IPS-15b (cell line): ENCODE results near the gene ZNF584.

Experiments
- H3K27me3 ChIP-seq: one replicate; pipeline ENCODE4 v1.6.1; 2013; ENCODE audit warnings: low read length; ENCODE audit not compliant: control insufficient read depth, insufficient read depth
- H3K36me3 ChIP-seq: one replicate; pipeline ENCODE4 v1.6.1; 2013; ENCODE audit warnings: low read length; ENCODE audit not compliant: control insufficient read depth, insufficient read depth
- H3K4me1 ChIP-seq: one replicate; pipeline ENCODE4 v1.6.1; 2013; ENCODE audit warnings: mild to moderate bottlenecking, low read length; ENCODE audit not compliant: control insufficient read depth, insufficient read depth
- H3K4me3 ChIP-seq: one replicate; pipeline ENCODE4 v1.5.1; 2013; ENCODE audit warnings: low read depth, low read length
- H3K9ac ChIP-seq: one replicate; pipeline ENCODE4 v1.6.1; 2013; ENCODE audit warnings: low read depth, mild to moderate bottlenecking, low read length
- H3K9me3 ChIP-seq: one replicate; pipeline ENCODE4 v1.6.1; 2013; ENCODE audit warnings: mild to moderate bottlenecking, low read length; ENCODE audit not compliant: control insufficient read depth, insufficient read depth

Gene ZNF584

DNA sequence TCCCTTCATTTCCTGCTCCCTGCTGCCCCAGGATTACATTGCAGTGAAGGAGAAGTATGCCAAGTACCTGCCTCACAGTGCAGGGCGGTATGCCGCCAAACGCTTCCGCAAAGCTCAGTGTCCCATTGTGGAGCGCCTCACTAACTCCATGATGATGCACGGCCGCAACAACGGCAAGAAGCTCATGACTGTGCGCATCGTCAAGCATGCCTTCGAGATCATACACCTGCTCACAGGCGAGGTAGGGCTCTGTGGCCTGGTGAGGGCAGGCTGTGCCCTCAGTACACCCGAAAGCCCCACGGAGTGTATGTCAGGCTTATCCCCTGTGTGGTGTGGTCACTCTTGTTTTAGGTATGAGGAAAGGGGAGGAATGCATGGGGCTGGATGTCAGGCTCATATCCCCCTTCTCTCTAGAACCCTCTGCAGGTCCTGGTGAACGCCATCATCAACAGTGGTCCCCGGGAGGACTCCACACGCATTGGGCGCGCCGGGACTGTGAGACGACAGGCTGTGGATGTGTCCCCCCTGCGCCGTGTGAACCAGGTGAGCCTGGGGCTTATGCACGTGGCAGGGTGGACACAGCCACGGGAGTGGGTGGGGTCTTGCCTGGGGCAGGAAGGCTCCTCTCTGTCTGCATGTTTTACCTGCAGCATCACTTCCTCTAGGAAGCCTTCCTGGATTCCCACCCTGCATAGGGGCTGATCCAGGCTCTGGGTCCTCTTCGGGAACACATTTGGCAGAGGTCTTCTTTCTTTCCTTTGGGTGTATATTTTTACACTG lies 15.3 kb upstream of the ZNF584 start:
- H3K27me3 ChIP-seq: peaks cover 14% of the 10 kb centered on the region
- no peak overlapping the region for H3K4me3 ChIP-seq
- H3K4me1 ChIP-seq: peaks cover 5% of the 10 kb centered on the region
- H3K36me3 ChIP-seq: peaks cover 53% of the 10 kb centered on the region
- no peak overlapping the region for H3K9ac ChIP-seq
- no peaks in the 10 kb centered on the region for H3K9me3 ChIP-seq

DNA sequence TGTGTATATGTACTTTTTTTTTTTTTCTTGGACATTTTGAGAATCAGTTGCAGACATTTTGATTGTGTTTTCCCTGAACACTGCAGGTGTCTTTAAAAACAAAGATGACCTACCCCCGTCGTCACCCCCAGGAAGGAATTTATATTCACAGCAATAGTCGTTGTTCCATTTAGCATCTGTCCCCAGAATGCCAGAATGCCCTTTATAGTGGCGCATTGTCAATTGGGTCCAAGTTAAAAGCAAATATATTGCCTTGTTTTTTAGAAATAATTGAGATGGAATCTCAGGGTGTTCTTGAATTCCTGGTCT lies 14.8 kb upstream of the ZNF584 start:
- Histone ChIP-seq H3K4me3 (no peak overlapping the region), H3K4me1 (peaks cover 2% of the 10 kb centered on the region), H3K9me3 (no peaks in the 10 kb centered on the region), H3K9ac (no peak overlapping the region), H3K36me3 (peaks cover 49% of the 10 kb centered on the region), H3K27me3 (peaks cover 17% of the 10 kb centered on the region)

DNA sequence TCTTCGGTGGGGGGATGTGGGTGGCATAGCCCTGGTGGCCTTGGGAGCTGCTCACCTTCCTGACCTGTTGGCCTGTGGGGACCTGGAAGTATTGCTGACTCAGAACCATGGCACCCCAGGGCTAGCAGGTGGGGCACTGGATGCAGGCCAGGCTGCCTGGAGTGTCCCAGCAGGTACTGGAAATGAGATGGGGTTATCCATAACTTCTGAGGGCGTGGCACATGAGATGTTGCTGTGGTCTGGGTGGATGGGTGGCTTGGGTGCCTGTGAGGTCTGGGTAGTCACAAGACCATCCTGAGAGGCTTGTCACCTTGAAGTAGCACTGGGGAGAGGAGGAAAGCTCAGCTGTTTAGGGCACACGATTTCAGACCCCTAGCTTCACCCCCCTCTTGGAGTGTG lies 13.6 kb upstream of the ZNF584 start:
- Histone ChIP-seq H3K4me1 (no peaks in the 10 kb centered on the region), H3K4me3 (no peak overlapping the region), H3K9ac (no peak overlapping the region), H3K36me3 (peaks cover 45% of the 10 kb centered on the region), H3K27me3 (peaks cover 17% of the 10 kb centered on the region), H3K9me3 (no peaks in the 10 kb centered on the region)

DNA sequence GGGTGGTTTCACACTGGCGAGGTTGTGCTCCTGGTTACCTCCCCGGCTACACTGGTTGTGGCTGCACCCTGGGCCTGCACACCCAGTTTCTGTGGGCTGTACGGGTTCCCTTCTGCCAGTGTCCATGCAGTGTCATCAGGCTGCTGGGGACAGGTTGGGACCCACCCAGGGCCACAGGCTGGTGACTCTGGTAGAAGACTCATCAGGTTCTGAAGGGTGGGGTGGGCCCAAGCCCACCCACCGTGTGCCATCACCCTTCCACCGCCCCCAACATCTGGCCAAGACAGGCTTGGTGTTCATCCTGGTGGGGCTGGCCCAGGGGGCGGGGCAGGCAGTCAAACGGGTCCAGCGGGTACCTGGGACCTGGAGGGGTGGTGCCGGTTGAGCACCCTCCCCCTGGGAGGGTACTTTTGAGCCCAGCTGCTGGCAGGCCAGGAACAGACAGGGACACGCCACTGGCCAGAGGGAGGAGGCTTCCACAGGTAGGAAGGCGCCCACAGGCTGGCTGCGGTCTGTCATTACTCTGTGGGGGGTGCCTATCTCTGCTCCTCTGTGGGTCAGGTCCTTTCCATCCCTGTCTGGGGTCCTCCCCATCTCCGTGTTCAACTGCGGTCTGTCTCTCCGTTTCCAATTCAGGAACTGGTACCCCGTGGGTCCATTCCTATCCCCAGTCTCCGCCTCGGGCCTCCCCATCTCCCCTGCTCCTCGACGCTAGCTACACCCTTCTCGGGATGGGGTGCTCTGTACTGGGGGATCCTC lies 13.1 kb upstream of the ZNF584 start, which contains the start of gene RNF225:
Gene RNF225, plus strand, starts transcription at position 437 of the 759 bp plus-strand sequence. CDS start 434 bp downstream, outside the sequence.
- H3K4me1 ChIP-seq: no peaks in the 10 kb centered on the region
- no peaks in the 10 kb centered on the region for H3K9me3 ChIP-seq
- H3K27me3 ChIP-seq: peaks cover 17% of the 10 kb centered on the region
- peak within 1 kb of the TSS; percentile 45 for H3K4me3 ChIP-seq
- peaks cover 41% of the 10 kb centered on the region for H3K36me3 ChIP-seq
- H3K9ac ChIP-seq: peak within 1 kb of the TSS; percentile 65

DNA sequence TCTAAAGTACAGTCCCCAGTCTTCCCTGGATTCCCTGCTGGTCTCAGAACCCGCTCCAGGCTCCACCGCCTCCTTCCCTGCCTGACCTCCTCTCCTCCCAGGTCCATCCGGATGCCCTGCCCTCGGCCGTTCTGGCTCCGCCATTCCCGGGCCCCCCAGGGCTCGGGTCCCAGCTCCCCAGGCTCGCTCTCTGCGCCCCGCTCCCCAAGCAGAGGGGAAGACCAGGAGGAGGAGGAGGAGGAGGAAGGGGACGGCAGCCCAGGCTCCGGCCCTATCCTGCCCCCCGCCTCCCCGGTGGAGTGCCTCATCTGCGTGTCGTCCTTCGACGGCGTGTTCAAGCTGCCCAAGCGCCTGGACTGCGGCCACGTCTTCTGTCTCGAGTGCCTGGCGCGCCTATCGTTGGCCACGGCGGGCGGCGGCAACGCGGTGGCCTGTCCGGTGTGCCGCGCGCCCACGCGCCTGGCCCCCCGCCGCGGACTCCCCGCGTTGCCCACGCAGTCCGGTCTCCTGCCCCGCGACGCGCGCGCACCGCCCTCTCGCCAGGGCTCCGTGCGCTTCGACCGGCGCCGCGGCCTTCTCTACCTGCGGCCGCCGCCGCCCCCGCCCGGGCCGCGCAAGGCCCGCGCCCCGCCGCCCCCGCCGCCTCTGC lies 12.3 kb upstream of the ZNF584 start:
- peak overlapping the region; percentile 45 for H3K4me3 ChIP-seq
- H3K36me3 ChIP-seq: peaks cover 35% of the 10 kb centered on the region
- peaks cover 20% of the 10 kb centered on the region for H3K27me3 ChIP-seq
- no peaks in the 10 kb centered on the region for H3K9me3 ChIP-seq
- peak overlapping the region; percentile 65 for H3K9ac ChIP-seq
- peaks cover 2% of the 10 kb centered on the region for H3K4me1 ChIP-seq

DNA sequence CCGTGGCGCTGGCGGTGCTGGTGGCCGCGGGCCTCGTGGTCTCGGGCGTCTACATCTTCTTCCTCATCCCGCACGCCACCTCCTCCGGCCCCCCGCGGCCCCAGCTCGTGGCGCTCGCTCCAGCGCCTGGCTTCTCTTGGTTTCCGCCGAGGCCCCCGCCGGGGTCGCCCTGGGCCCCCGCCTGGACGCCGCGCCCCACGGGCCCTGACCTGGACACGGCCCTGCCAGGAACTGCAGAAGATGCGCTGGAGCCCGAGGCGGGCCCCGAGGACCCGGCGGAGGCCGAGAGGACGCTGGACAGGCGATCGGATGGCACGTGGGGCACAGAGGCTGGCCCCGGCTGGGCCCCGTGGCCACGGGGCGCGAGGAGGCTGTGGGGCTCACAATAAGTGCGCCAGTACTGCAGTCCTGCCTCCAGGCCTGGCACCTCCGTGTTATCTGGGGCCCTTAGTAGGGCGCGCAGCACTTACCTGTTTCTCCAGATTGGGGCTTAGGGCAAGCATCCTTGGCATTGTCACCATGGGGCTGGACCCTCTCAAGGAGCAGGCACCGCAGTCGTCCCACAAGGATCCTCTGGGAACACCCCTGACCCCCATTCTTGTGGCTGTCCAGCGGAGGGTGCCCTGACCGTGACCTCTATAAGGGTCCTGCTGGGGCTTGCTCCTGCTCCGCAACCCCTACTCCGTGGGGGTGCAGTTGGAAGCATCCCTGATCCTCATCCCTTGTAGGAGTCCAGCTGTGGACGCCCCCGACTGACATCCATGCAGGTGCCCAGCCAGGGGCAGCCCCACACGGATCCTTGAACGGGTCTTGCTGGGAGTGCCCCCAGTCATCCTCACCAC lies 11.5 kb upstream of the ZNF584 start:
- Histone ChIP-seq H3K4me1 (peaks cover 2% of the 10 kb centered on the region), H3K9me3 (no peaks in the 10 kb centered on the region), H3K27me3 (peaks cover 20% of the 10 kb centered on the region), H3K36me3 (peaks cover 28% of the 10 kb centered on the region), H3K9ac (peak overlapping the region; percentile 37), H3K4me3 (peak overlapping the region; percentile 13)

GRCh38 chr19:58397533-58398037 lies 10.9 kb upstream of the ZNF584 start:
- H3K4me1 ChIP-seq: peaks cover 2% of the 10 kb centered on the region
- H3K36me3 ChIP-seq: peaks cover 24% of the 10 kb centered on the region
- H3K9me3 ChIP-seq: no peaks in the 10 kb centered on the region
- H3K27me3 ChIP-seq: peaks cover 20% of the 10 kb centered on the region
- no peak overlapping the region for H3K4me3 ChIP-seq
- no peak overlapping the region for H3K9ac ChIP-seq

DNA sequence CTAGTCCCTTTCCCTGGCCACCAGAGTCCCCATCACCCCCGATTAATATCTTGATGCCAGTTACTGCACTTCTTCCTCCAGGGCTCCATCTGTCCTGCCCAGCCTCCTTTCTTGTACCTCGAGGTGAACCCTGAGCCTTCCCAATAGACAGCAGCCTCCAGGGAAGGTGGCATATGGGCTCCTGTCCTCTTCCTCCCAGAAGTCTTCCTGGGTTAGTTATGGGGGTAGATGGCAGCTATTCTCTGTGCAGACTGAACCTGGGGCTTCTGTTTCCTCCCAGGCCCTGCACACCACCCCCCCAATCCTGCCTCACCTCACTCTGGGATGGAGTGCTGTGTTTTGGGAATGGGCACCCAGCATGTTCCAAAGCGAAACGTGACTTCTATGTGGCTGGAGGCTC lies 10.4 kb upstream of the ZNF584 start:
- Histone ChIP-seq H3K27me3 (peaks cover 20% of the 10 kb centered on the region), H3K9me3 (no peaks in the 10 kb centered on the region), H3K9ac (no peak overlapping the region), H3K4me1 (peaks cover 2% of the 10 kb centered on the region), H3K36me3 (peaks cover 19% of the 10 kb centered on the region), H3K4me3 (no peak overlapping the region)

DNA sequence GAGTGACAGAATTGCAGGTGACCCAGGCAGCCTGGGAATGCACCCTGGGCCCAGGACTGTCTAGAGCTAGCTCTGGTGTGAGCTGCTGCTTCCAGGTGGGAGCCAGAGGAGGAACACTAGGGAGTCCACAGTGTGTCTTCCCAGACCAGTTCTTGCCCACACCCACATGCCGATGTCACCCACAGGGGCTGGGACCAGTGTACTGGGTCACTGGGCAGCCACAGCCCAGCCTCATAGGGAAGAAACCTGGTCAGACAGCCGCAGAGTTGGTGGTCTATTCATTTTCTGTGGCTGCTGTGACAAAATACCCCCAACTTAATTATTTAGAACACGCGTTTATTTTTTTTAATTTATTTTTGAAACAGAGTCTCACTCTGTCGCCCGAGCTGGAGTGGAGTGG lies 9.9 kb upstream of the ZNF584 start:
- Histone ChIP-seq H3K4me3 (no peak overlapping the region), H3K9ac (no peak overlapping the region), H3K4me1 (peaks cover 2% of the 10 kb centered on the region), H3K27me3 (peaks cover 20% of the 10 kb centered on the region), H3K36me3 (peaks cover 15% of the 10 kb centered on the region), H3K9me3 (no peaks in the 10 kb centered on the region)

GRCh38 chr19:58399903-58400302 lies 8.5 kb upstream of the ZNF584 start:
- peak overlapping the region; percentile 74 for H3K4me3 ChIP-seq
- H3K4me1 ChIP-seq: peaks cover 2% of the 10 kb centered on the region
- peaks cover 1% of the 10 kb centered on the region for H3K36me3 ChIP-seq
- peaks cover 20% of the 10 kb centered on the region for H3K27me3 ChIP-seq
- no peaks in the 10 kb centered on the region for H3K9me3 ChIP-seq
- H3K9ac ChIP-seq: no peak overlapping the region

DNA sequence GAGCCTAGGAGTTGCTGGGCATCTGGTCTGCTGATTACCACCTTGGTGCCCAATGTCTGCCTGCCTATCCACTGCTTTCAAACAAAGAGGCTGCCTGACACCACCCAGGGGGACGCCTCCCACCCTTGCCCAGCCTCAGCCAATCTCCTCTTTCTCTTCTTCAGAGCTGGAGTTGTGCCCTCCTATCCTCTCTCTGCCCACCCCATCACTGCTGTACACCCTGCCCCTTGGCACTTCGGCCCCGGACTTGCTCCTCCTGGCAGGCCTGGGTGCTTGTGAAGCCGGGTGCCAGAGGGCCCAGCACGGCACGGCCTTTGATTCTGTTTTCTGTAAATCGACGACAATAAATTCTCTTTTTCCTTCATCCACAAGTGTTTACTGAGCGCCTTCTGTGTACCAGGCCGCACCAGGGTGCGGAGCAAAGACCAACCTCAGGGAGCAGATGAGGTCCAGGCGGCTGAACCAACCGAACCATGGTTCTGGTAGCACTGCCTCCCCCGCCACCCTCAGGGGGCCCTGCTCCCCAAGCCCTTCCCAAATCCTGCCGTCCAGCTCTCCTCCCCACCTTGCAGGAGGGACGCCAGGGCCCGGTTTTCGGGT lies 8.0 kb upstream of the ZNF584 start:
- H3K9me3 ChIP-seq: no peaks in the 10 kb centered on the region
- peaks cover 20% of the 10 kb centered on the region for H3K27me3 ChIP-seq
- H3K4me3 ChIP-seq: peak overlapping the region; percentile 74
- H3K9ac ChIP-seq: peak overlapping the region; percentile 76
- H3K36me3 ChIP-seq: no peaks in the 10 kb centered on the region
- H3K4me1 ChIP-seq: peaks cover 2% of the 10 kb centered on the region
